ENCODE measurements around the gene SUSD6. TPM values are rescaled to one million over a fixed set of nuclear protein-coding genes. Genes with fewer than 3 reads are reported as not detected.

Gene SUSD6
- total RNA-seq, 1 experiment from 2014 or later: 3.7 TPM

DNA sequence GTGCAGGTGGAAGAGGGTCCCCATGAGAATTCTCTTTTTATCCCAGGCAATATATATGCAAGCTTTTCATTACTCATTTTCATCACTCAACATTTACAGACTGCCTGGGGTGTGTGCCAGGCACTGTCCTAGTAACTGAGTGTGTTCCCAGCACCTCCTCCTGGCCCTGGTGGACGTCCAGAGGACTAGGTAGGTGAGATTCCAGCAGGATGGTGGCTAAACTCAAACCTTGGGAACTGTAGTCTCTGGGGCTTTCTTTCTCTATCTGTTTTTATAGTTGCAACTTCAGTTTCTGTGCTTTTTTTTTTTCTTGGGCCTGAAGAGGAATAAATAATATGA, 63.8 kb downstream of the SUSD6 start:
- Mint-ChIP-seq H3K27me3 (ENCODE audit: low read depth) (no peaks in the 10 kb centered on the region), H3K4me3 (no peak overlapping the region)

More for the DNA sequence above, 63.8 kb downstream of the SUSD6 start:
- Histone ChIP-seq H3K14ac (ENCODE audit: insufficient read depth, low read length) (no peak overlapping the region), H4K91ac (ENCODE audit: insufficient read length, low read depth, low read length) (no peak overlapping the region), H2AK5ac (ENCODE audit: insufficient read length, low read length) (no peak overlapping the region), H3K18ac (ENCODE audit: insufficient read length, low read depth, low read length) (no peak overlapping the region), H3T11ph (ENCODE audit: low read length) (no peak overlapping the region), H2BK12ac (ENCODE audit: insufficient read length, low read depth, low read length) (no peak overlapping the region), H2BK120ac (ENCODE audit: low read depth, low read length, poor library complexity, severe bottlenecking) (no peak overlapping the region), H3K4me2 (ENCODE audit: insufficient read depth, insufficient read length, low read length) (no peak overlapping the region), H3K9ac (ENCODE audit: extremely low read depth, insufficient read length, low read length) (no peak overlapping the region), H3K9me3 (ENCODE audit: control insufficient read depth, low read depth, low read length) (no peaks in the 10 kb centered on the region), H4K20me1 (ENCODE audit: control insufficient read depth, insufficient read depth, insufficient read length) (no peaks in the 10 kb centered on the region), H3K23ac (ENCODE audit: insufficient read length, low read depth, low read length) (no peak overlapping the region), H3K27ac (ENCODE audit: insufficient read length, low read depth, low read length) (no peak overlapping the region), H3K79me1 (ENCODE audit: insufficient read depth, low read depth, low read length, poor library complexity, severe bottlenecking) (no peaks in the 10 kb centered on the region), H3K23me2 (ENCODE audit: insufficient read length, low read depth, low read length, poor library complexity, severe bottlenecking) (no peaks in the 10 kb centered on the region), H3K4me1 (ENCODE audit: insufficient read depth, low read length) (no peaks in the 10 kb centered on the region; the same call in 1 of the 2 replicates), H4K5ac (ENCODE audit: insufficient read length, low read depth, low read length) (no peak overlapping the region), H2BK15ac (ENCODE audit: low read depth, low read length) (no peak overlapping the region), H2AFZ (ENCODE audit: low read length) (no peak overlapping the region), H3K4ac (ENCODE audit: low read depth, low read length) (no peak overlapping the region), H2BK20ac (ENCODE audit: low read depth, low read length, poor library complexity, severe bottlenecking) (no peak overlapping the region), H3K27me3 (ENCODE audit: insufficient read depth, low read length) (no peaks in the 10 kb centered on the region), H2BK5ac (ENCODE audit: insufficient read length, low read length) (no peak overlapping the region), H3K56ac (ENCODE audit: insufficient read length, low read depth, low read length) (no peak overlapping the region), H3K79me2 (ENCODE audit: insufficient read depth, low read length) (no peaks in the 10 kb centered on the region), H4K8ac (replicated peaks; ENCODE audit: insufficient read length, low read depth, low read length) (no peak overlapping the region)
- peaks cover 26 to 27% of the 10 kb centered on the region in 2 experiments for H3K4me1 Mint-ChIP-seq
- no CpG with 5 or more reads among the region's 1 CpG for WGBS (ENCODE audit: extremely low coverage, insufficient read length, low lambda C conversion rate)
- no peaks in the 10 kb centered on the region for H3K36me3 Mint-ChIP-seq (ENCODE audit: insufficient read depth in 1 of 3, low read depth in 3 of 3)
- TF ChIP-seq, protein P1, sequence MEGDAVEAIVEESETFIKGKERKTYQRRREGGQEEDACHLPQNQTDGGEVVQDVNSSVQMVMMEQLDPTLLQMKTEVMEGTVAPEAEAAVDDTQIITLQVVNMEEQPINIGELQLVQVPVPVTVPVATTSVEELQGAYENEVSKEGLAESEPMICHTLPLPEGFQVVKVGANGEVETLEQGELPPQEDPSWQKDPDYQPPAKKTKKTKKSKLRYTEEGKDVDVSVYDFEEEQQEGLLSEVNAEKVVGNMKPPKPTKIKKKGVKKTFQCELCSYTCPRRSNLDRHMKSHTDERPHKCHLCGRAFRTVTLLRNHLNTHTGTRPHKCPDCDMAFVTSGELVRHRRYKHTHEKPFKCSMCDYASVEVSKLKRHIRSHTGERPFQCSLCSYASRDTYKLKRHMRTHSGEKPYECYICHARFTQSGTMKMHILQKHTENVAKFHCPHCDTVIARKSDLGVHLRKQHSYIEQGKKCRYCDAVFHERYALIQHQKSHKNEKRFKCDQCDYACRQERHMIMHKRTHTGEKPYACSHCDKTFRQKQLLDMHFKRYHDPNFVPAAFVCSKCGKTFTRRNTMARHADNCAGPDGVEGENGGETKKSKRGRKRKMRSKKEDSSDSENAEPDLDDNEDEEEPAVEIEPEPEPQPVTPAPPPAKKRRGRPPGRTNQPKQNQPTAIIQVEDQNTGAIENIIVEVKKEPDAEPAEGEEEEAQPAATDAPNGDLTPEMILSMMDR (conservative IDR thresholded peaks at IDR 0.05): no peak
- no peak for DNase-seq
- no peaks in the 10 kb centered on the region for H3K9me3 Mint-ChIP-seq
- no peak overlapping the region for H3K27ac Mint-ChIP-seq
